Kidney (tissue), 14 donors: ENCODE results near the gene PIK3AP1. TPM values are rescaled to one million over a fixed set of nuclear protein-coding genes. Genes with fewer than 3 reads are reported as not detected.

Experiments
- DNase-seq, 5 donors: peaks; one replicate each; pipeline ENCODE4 v3.0.0-alpha.2; 2013 to 2020
- FAIRE-seq: peaks from 2 replicates; lab custom pipeline; 2012; peaks lifted over from hg19 to GRCh38; lab: Jason Lieb, UNC
- H3K27ac ChIP-seq, 2 donors: one replicate each; pipeline ENCODE4 v1.7.0; 2013; ENCODE audit warnings: low read depth in 2 of 2, low read length in 2 of 2, inconsistent platforms in 1 of 2
- H3K27me3 ChIP-seq: one replicate; pipeline ENCODE4 v1.7.1; 2013; ENCODE audit warnings: low read length, inconsistent platforms; ENCODE audit not compliant: control insufficient read depth, insufficient read depth
- H3K36me3 ChIP-seq, 3 donors: one replicate each; pipeline versions ENCODE4 v1.7.0 to v1.7.1; 2013; ENCODE audit warnings: low read length in 3 of 3, control low read depth in 1 of 3, inconsistent platforms in 1 of 3; ENCODE audit not compliant: insufficient read depth in 3 of 3, control insufficient read depth in 2 of 3
- H3K4me1 ChIP-seq, 3 donors: one replicate each; pipeline versions ENCODE4 v1.7.0 to v1.7.1; 2013; ENCODE audit warnings: low read length in 3 of 3, inconsistent platforms in 1 of 3, low read depth in 1 of 3; ENCODE audit not compliant: control insufficient read depth in 2 of 3, insufficient read depth in 2 of 3
- H3K4me3 ChIP-seq, 3 donors: one replicate each; pipeline versions ENCODE4 v1.7.0 to v1.8.1; 2013; ENCODE audit warnings: low read length in 3 of 3, control low read depth in 1 of 3, inconsistent platforms in 1 of 3
- H3K9ac ChIP-seq, 3 donors: one replicate each; pipeline versions ENCODE4 v1.7.0 to v1.7.1; 2013; ENCODE audit warnings: low read length in 3 of 3, control low read depth in 1 of 3, inconsistent platforms in 1 of 3
- H3K9me3 ChIP-seq, 3 donors: one replicate each; pipeline versions ENCODE4 v1.7.0 to v1.7.1; 2013; ENCODE audit warnings: low read length in 3 of 3, control low read depth in 1 of 3, inconsistent platforms in 1 of 3; ENCODE audit not compliant: control insufficient read depth in 2 of 3, insufficient read depth in 1 of 3
- CTCF ChIP-seq: IDR thresholded peaks from 3 replicates; pipeline ENCODE4 v1.5.1; 2012; ENCODE audit warnings: mild to moderate bottlenecking, moderate library complexity, borderline replicate concordance; ENCODE audit not compliant: insufficient read depth; ENCODE audit errors: extremely low read depth
- intact Hi-C: fragments of 100-400 bp; cut with DNase I; formaldehyde crosslinking; loops from one replicate; pipeline ENCODE4 v1.11.1; 2022
- polyA plus RNA-seq: library from polyadenylated mRNA; stranded (reverse); fragments of 350-450 nt; fragmentation: Illumina TruSeq; extraction: RNeasy Lipid Tissue Mini Kit (QIAGEN cat#74804); gene quantifications from one replicate; pipeline ENCODE4 v1.2.3, GENCODE V29; 2014; ENCODE audit warnings: low read depth, low replicate concordance; ENCODE audit not compliant: insufficient read depth
- total RNA-seq: library from RNA; stranded (reverse); fragmentation: NEBNext Ultra II Directional; extraction: Animal tissue kit (Norgen Biotek cat#: 25700); gene quantifications from one replicate; pipeline ENCODE4 v1.2.1, GENCODE V29; 2021
- donor health status: control.
- donor health status: control.
- donor health status: control.
- donor health status: control.
- donor health status: control.
- donor health status: DM: yes; HTN: yes; CAD: no.
- donor health status: Normal renal cell carcinoma (clear cell type).

The PIK3AP1 gene
- total and polyA plus RNA-seq, 2 donors from 2014 or later = 6.5 to 28.4 TPM

- H3K9me3 ChIP-seq = no peaks in the 10 kb centered on the region
- H3K9ac ChIP-seq = no peak overlapping the region
- DNase-seq (no peak), FAIRE-seq (no peak)
- H3K27ac ChIP-seq = no peak overlapping the region
- H3K36me3 ChIP-seq = no peaks in the 10 kb centered on the region
- H3K4me3 ChIP-seq = no peak overlapping the region
- intact Hi-C loops = no loop called here
- H3K4me1 ChIP-seq = peaks cover 0 to 6% (median 0%) of the 10 kb centered on the region in 3 donors
- H3K27me3 ChIP-seq = no peaks in the 10 kb centered on the region
- no peak for TF ChIP-seq CTCF
Observed at GRCh38 chr10:96645191-96645721, 75.1 kb downstream of the PIK3AP1 start.

- Histone ChIP-seq H3K9ac (no peak overlapping the region), H3K4me3 (no peak overlapping the region), H3K4me1 (peaks cover 0 to 6% (median 0%) of the 10 kb centered on the region in 3 donors), H3K27me3 (no peaks in the 10 kb centered on the region), H3K9me3 (no peaks in the 10 kb centered on the region), H3K27ac (no peak overlapping the region), H3K36me3 (no peaks in the 10 kb centered on the region)
- no peak for DNase-seq
- intact Hi-C loops = no loop called here
- no peak for FAIRE-seq
- TF ChIP-seq CTCF = no peak
Observed at GRCh38 chr10:96643920-96644319, 76.4 kb downstream of the PIK3AP1 start.

- DNase-seq (peak in 4 of 5 donors; percentile 54 to 64 (median 58)), FAIRE-seq (no peak)
- no peaks in the 10 kb centered on the region for H3K27me3 ChIP-seq
- TF ChIP-seq CTCF = peak; percentile 56
- no peaks in the 10 kb centered on the region for H3K9me3 ChIP-seq
- no peaks in the 10 kb centered on the region for H3K36me3 ChIP-seq
- H3K9ac ChIP-seq = no peak overlapping the region
- H3K27ac ChIP-seq = no peak overlapping the region
- peaks cover 0 to 12% (median 2%) of the 10 kb centered on the region in 3 donors for H3K4me1 ChIP-seq
- intact Hi-C loops = no loop called here
- H3K4me3 ChIP-seq = no peak overlapping the region
Observed at GRCh38 chr10:96642973-96643372, 77.3 kb downstream of the PIK3AP1 start.

GRCh38 chr10:96642530-96642929 is 77.8 kb downstream of the PIK3AP1 start:
- intact Hi-C loops = no loop called here
- no peak overlapping the region for H3K9ac ChIP-seq
- H3K4me1 ChIP-seq = peaks cover 0 to 14% (median 2%) of the 10 kb centered on the region in 3 donors
- no peaks in the 10 kb centered on the region for H3K27me3 ChIP-seq
- FAIRE-seq (no peak), DNase-seq (no peak)
- H3K9me3 ChIP-seq = no peaks in the 10 kb centered on the region
- no peak overlapping the region for H3K27ac ChIP-seq
- no peak overlapping the region for H3K4me3 ChIP-seq
- H3K36me3 ChIP-seq = no peaks in the 10 kb centered on the region
- TF ChIP-seq CTCF = no peak
